ENCODE data around the gene KRT6A. TPM values are rescaled to one million over a fixed set of nuclear protein-coding genes. Genes with fewer than 3 reads are reported as not detected.

Gene KRT6A
- total and polyA plus RNA-seq, 2 of the 13 experiments (the other 11 are each of a cell fraction or from before 2014, with no cell fraction given) = 0.13 TPM; not detected in 1

GRCh38 chr12:52532636-52533035 lies 39.6 kb upstream of the KRT6A start (continued):
- no peak for TF ChIP-seq PREB (CRISPR knock-in tag; IDR thresholded peaks at IDR 0.05)
- no peak for TF ChIP-seq TAF1 (CRISPR knock-in tag; IDR thresholded peaks at IDR 0.05)
- TF ChIP-seq KLF12 (CRISPR knock-in tag; IDR thresholded peaks at IDR 0.05; ENCODE audit: borderline replicate concordance) = no peak
- TF ChIP-seq TERF1 (CRISPR knock-in tag; IDR thresholded peaks at IDR 0.05) = no peak

- intact Hi-C loops (cut with micrococcal nuclease; ENCODE audit: unreplicated experiment) (no loop called here), in situ Hi-C loops (cut with HindIII; ENCODE audit: extremely low pct_ligation_motif_present, low pct_unique_long_range_greater_than_20kb) (loop anchor here (25.0 kb wide), 1 partner anchor 394 kb away; no protein-coding TSS in a partner anchor)
- Histone ChIP-seq H4K20me1 (ENCODE audit: insufficient read depth, low read length) (no peaks in the 10 kb centered on the region), H3K9me3 (ENCODE audit: low read length) (no peaks in the 10 kb centered on the region), H3K27me3 (ENCODE audit: control insufficient read depth in 1 of 2, insufficient read depth in 2 of 2, low read length in 2 of 2) (peaks cover 3 to 14% of the 10 kb centered on the region in 2 experiments; a peak in 4 of 5 replicates), H3K4me1 (ENCODE audit: insufficient read depth, low read length) (no peaks in the 10 kb centered on the region), H3K79me2 (ENCODE audit: insufficient read depth, low read length) (no peaks in the 10 kb centered on the region), H3K4me2 (ENCODE audit: low read depth, low read length) (no peak overlapping the region), H3K27ac (ENCODE audit: extremely low read length, insufficient read depth, low read length) (no peak overlapping the region), H3K4me3 (replicated peaks in 1 of 3; ENCODE audit: insufficient read depth in 1 of 3, low read depth in 2 of 3, low read length in 3 of 3) (no peak overlapping the region), H3K36me3 (replicated peaks in 1 of 2; ENCODE audit: control insufficient read depth in 1 of 2, insufficient read depth in 2 of 2, low read length in 2 of 2) (no peaks in the 10 kb centered on the region), H3K9ac (ENCODE audit: insufficient read depth, low read depth, low read length) (no peak overlapping the region), H2AFZ (ENCODE audit: low read length) (no peak overlapping the region)
- CTCF ChIA-PET (ENCODE audit: low intra/inter-chr PET ratio, low total read pairs) = no interaction called here
- POLR2A ChIA-PET = no interaction called here
- FAIRE-seq (no peak), ATAC-seq (no peak), DNase-seq (ENCODE audit: low spot score) (no peak)
- TF ChIP-seq ZNF605 (CRISPR knock-in tag; IDR thresholded peaks at IDR 0.05) = no peak
- TF ChIP-seq ZFP62 (CRISPR knock-in tag; IDR thresholded peaks at IDR 0.05) = no peak
- TF ChIP-seq RCOR2 (CRISPR knock-in tag; IDR thresholded peaks at IDR 0.05) = no peak
- no peak for TF ChIP-seq TAF15 (IDR thresholded peaks at IDR 0.05; ENCODE audit: low read depth, low read length, poor library complexity, severe bottlenecking)
- no peak for TF ChIP-seq MTA1 (CRISPR knock-in tag; IDR thresholded peaks at IDR 0.05; ENCODE audit: borderline replicate concordance)
- WGBS (ENCODE audit: low lambda C conversion rate) = 36% methylated on average over 16 of the region's 18 CpGs
- BruUV-seq (replicated peaks) = no TSS peak
Observed at GRCh38 chr12:52531566-52532300, 38.7 kb upstream of the KRT6A start.
